Measurements from ENCODE around the gene PLEK.

DNA sequence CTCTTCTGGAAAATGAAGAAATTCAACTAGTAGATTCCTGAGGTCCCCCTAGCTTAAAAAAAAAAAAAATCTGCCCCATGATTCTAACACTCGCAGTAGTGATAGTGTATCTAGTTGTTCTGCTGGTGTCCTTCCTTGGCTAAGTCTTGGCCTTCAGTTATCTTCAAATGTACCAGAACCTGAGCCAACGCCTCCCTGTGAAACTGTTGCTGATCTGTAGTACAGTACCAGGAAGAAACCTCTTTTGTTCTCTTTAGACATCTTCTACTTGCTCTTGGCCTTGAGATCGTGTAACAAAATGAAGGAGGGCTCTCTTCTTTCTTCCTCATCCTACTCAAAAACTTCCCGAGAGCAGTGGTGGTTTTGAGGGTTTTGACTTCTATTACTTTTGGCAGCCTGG is 31.0 kb downstream of the PLEK start:
- TF ChIP-seq, protein P1, sequence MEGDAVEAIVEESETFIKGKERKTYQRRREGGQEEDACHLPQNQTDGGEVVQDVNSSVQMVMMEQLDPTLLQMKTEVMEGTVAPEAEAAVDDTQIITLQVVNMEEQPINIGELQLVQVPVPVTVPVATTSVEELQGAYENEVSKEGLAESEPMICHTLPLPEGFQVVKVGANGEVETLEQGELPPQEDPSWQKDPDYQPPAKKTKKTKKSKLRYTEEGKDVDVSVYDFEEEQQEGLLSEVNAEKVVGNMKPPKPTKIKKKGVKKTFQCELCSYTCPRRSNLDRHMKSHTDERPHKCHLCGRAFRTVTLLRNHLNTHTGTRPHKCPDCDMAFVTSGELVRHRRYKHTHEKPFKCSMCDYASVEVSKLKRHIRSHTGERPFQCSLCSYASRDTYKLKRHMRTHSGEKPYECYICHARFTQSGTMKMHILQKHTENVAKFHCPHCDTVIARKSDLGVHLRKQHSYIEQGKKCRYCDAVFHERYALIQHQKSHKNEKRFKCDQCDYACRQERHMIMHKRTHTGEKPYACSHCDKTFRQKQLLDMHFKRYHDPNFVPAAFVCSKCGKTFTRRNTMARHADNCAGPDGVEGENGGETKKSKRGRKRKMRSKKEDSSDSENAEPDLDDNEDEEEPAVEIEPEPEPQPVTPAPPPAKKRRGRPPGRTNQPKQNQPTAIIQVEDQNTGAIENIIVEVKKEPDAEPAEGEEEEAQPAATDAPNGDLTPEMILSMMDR (IDR thresholded peaks at IDR 0.05): no peak
- TF ChIP-seq POLR2A (IDR thresholded peaks at IDR 0.05): no peak
